Panc1 (cell line): Measurements from ENCODE around the gene EML1. TPM values are rescaled to one million over a fixed set of nuclear protein-coding genes. Genes with fewer than 3 reads are reported as not detected.

Source experiments
- ATAC-seq: fragments of 200-7000 bp; cut with Tn5 transposase; 2 replicates; pipeline ENCODE4 v1.9.1; 2020; ENCODE audit warnings: mild to moderate bottlenecking, moderate library complexity
- BruUV-seq: library from RNA; stranded (reverse); fragments of 400-500 nt; replicated peaks from 2 replicates; lab custom pipeline; 2021; lab: Mats Ljungman, UMichigan
- CTCF ChIA-PET: fragments of 300-600 bp; sonication (Branson Sonifier 250); formaldehyde crosslinking; loops from one replicate; lab custom pipeline; 2022; ENCODE audit warnings: antibody characterized with exemption; lab: Charles Lee
- POLR2A ChIA-PET: fragments of 300-600 bp; sonication (Branson Sonifier 250); formaldehyde crosslinking; loops from one replicate; lab custom pipeline; 2022; ENCODE audit warnings: antibody characterized with exemption; lab: Charles Lee
- DNase-seq: peaks from one replicate; pipeline ENCODE4 v3.0.0-alpha.2; 2010; ENCODE audit warnings: low read depth, low spot score
- H3K27ac ChIP-seq: 2 replicates; pipeline ENCODE4 v1.5.1; 2011; ENCODE audit warnings: mild to moderate bottlenecking, low read length, inconsistent platforms
- H3K27me3 ChIP-seq: fragments of 200-500 bp; sonication (Bioruptor generic); 2 replicates; pipeline ENCODE4 v1.6.0; 2014; ENCODE audit warnings: low read length, inconsistent platforms; ENCODE audit not compliant: control insufficient read depth, insufficient read depth
- H3K36me3 ChIP-seq: fragments of 200-500 bp; sonication (Bioruptor generic); 2 replicates; pipeline ENCODE4 v1.5.1; 2014; ENCODE audit warnings: inconsistent platforms, mild to moderate bottlenecking, low read length, moderate library complexity; ENCODE audit not compliant: control insufficient read depth, insufficient read depth
- H3K4me1 ChIP-seq: 2 replicates; pipeline ENCODE4 v1.5.1; 2011; ENCODE audit warnings: inconsistent platforms, mild to moderate bottlenecking, low read length, moderate library complexity; ENCODE audit not compliant: control insufficient read depth, insufficient read depth
- H3K4me3 ChIP-seq, 2 experiments: 2 replicates each; pipeline ENCODE4 v1.5.1; 2011 to 2012; ENCODE audit warnings: low read depth in 2 of 2, low read length in 2 of 2, mild to moderate bottlenecking in 2 of 2, inconsistent platforms in 1 of 2, moderate library complexity in 1 of 2
- H3K9me3 ChIP-seq: fragments of 200-500 bp; sonication (Bioruptor generic); 2 replicates; pipeline ENCODE4 v1.5.1; 2014; ENCODE audit warnings: low read depth, mild to moderate bottlenecking, inconsistent platforms, low read length, moderate library complexity; ENCODE audit not compliant: control insufficient read depth, insufficient read depth
- POLR2AphosphoS5 ChIP-seq: IDR thresholded peaks from 2 replicates; pipeline ENCODE4 v1.6.1; 2012; ENCODE audit warnings: mild to moderate bottlenecking, low read depth, low read length, moderate library complexity
- SIN3A ChIP-seq: IDR thresholded peaks from 2 replicates; pipeline ENCODE4 v1.6.1; 2012; ENCODE audit warnings: low read depth, mild to moderate bottlenecking, low read length, moderate library complexity, borderline replicate concordance; ENCODE audit not compliant: insufficient read depth
- TCF7L2 ChIP-seq: IDR thresholded peaks from 2 replicates; pipeline ENCODE4 v1.6.1; 2011; ENCODE audit warnings: mild to moderate bottlenecking, low read depth, low read length, inconsistent platforms
- in situ Hi-C: cut with HindIII; loops from 2 replicates; pipeline ENCODE4 v1.10.0; 2016; ENCODE audit warnings: low sequenced_read_pairs, low pct_unique_long_range_greater_than_20kb
- intact Hi-C: fragments of 100-400 bp; cut with micrococcal nuclease; formaldehyde crosslinking; loops from one replicate; pipeline ENCODE4 v1.10.0; 2022; ENCODE audit not compliant: unreplicated experiment
- total RNA-seq: library from RNA; stranded (reverse); gene quantifications from one replicate; pipeline ENCODE4 v1.2.1, GENCODE V29; 2021; ENCODE audit not compliant: unreplicated experiment
- TF ChIP-seq, protein P1 (sequence below): fragments of 450-650 bp; IDR thresholded peaks from 2 replicates; pipeline ENCODE4 v1.5.1; 2017; ENCODE audit warnings: mild to moderate bottlenecking
- TF ChIP-seq, protein P2 (sequence below), 2 experiments: IDR thresholded peaks; 2 replicates each; pipeline ENCODE4 v1.6.1; 2011 to 2012; ENCODE audit warnings: low read depth in 2 of 2, control low read depth in 1 of 2, low read length in 1 of 2, mild to moderate bottlenecking in 1 of 2, moderate library complexity in 1 of 2; ENCODE audit not compliant: insufficient read depth in 1 of 2

The EML1 gene
- total RNA-seq, 1 experiment from 2014 or later: 35.3 TPM

DNA sequence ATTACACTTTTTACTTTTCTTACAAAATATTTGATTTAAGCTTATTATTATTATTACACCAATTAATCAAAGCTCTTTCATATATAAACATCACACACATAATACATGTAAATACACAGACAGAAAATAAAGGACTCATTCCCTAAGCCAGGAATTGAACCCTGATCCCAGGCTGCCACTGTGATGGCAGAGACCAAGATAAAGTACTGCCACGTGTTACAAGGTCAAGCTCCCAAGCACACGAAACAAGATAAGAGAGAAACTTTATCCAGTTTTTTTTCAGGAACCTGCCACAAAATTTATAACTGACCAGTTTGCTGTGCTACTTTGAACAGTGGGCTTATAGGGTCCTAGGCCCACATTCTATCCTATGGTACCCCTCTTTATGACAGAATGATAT, 111.3 kb downstream of the EML1 start:
- H3K4me3 ChIP-seq: no peak overlapping the region
- in situ Hi-C loops (no loop called here), intact Hi-C loops (no loop called here)
- no peaks in the 10 kb centered on the region for H3K4me1 ChIP-seq
- no peaks in the 10 kb centered on the region for H3K27me3 ChIP-seq
- H3K27ac ChIP-seq: no peak overlapping the region
- TF ChIP-seq, protein P1, sequence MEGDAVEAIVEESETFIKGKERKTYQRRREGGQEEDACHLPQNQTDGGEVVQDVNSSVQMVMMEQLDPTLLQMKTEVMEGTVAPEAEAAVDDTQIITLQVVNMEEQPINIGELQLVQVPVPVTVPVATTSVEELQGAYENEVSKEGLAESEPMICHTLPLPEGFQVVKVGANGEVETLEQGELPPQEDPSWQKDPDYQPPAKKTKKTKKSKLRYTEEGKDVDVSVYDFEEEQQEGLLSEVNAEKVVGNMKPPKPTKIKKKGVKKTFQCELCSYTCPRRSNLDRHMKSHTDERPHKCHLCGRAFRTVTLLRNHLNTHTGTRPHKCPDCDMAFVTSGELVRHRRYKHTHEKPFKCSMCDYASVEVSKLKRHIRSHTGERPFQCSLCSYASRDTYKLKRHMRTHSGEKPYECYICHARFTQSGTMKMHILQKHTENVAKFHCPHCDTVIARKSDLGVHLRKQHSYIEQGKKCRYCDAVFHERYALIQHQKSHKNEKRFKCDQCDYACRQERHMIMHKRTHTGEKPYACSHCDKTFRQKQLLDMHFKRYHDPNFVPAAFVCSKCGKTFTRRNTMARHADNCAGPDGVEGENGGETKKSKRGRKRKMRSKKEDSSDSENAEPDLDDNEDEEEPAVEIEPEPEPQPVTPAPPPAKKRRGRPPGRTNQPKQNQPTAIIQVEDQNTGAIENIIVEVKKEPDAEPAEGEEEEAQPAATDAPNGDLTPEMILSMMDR: no peak
- TF ChIP-seq, protein P2, sequence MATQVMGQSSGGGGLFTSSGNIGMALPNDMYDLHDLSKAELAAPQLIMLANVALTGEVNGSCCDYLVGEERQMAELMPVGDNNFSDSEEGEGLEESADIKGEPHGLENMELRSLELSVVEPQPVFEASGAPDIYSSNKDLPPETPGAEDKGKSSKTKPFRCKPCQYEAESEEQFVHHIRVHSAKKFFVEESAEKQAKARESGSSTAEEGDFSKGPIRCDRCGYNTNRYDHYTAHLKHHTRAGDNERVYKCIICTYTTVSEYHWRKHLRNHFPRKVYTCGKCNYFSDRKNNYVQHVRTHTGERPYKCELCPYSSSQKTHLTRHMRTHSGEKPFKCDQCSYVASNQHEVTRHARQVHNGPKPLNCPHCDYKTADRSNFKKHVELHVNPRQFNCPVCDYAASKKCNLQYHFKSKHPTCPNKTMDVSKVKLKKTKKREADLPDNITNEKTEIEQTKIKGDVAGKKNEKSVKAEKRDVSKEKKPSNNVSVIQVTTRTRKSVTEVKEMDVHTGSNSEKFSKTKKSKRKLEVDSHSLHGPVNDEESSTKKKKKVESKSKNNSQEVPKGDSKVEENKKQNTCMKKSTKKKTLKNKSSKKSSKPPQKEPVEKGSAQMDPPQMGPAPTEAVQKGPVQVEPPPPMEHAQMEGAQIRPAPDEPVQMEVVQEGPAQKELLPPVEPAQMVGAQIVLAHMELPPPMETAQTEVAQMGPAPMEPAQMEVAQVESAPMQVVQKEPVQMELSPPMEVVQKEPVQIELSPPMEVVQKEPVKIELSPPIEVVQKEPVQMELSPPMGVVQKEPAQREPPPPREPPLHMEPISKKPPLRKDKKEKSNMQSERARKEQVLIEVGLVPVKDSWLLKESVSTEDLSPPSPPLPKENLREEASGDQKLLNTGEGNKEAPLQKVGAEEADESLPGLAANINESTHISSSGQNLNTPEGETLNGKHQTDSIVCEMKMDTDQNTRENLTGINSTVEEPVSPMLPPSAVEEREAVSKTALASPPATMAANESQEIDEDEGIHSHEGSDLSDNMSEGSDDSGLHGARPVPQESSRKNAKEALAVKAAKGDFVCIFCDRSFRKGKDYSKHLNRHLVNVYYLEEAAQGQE (IDR thresholded peaks at IDR 0.05; ENCODE audit: insufficient read depth in 1 of 2, low read depth in 2 of 2, low read length in 1 of 2): no peak
- TF ChIP-seq TCF7L2 (no peak), POLR2AphosphoS5 (no peak), SIN3A (no peak)
- DNase-seq (no peak), ATAC-seq (no peak)
- H3K9me3 ChIP-seq: no peaks in the 10 kb centered on the region
- POLR2A ChIA-PET: no interaction called here
- no peaks in the 10 kb centered on the region for H3K36me3 ChIP-seq
- CTCF ChIA-PET: interaction anchor here (0.9 kb wide), 1 partner anchor 175 kb away, joined by 4 read pairs; no protein-coding TSS in a partner anchor
- BruUV-seq: no TSS peak

DNA sequence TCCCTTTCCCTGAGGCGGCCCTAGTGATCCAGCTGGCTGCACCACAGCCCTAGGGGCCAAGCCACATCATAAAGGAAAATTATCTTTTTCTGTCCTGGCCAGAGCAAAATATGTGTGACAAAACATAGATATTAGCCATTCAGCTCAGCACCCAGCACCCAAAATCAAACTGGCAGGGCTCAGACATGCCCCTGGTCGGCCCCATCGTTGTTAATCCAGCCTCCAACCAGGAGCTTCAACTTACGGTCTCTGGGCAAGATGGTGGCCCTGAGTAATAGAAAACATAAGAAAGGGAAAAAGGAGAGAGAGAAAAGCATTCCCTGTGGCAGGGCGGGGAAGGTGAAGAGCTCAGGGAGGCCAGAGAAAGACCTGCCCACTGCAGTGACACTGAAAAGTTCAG, 111.9 kb downstream of the EML1 start:
- Histone ChIP-seq H3K4me3 (no peak overlapping the region), H3K4me1 (peaks cover 5% of the 10 kb centered on the region), H3K27ac (no peak overlapping the region), H3K36me3 (no peaks in the 10 kb centered on the region), H3K9me3 (no peaks in the 10 kb centered on the region), H3K27me3 (no peaks in the 10 kb centered on the region)
- no TSS peak for BruUV-seq
- ATAC-seq: no peak
- TF ChIP-seq POLR2AphosphoS5: no peak
- no peak for TF ChIP-seq SIN3A
- TF ChIP-seq, protein P1: no peak
- TF ChIP-seq, protein P2 (IDR thresholded peaks at IDR 0.05; ENCODE audit: insufficient read depth in 1 of 2, low read depth in 2 of 2, low read length in 1 of 2): no peak
- no peak for TF ChIP-seq TCF7L2
- DNase-seq: no peak
- CTCF ChIA-PET: no interaction called here
- POLR2A ChIA-PET: no interaction called here
- intact Hi-C loops (no loop called here), in situ Hi-C loops (no loop called here)
